NCI-H1436 treated with DMSO at 0.1 percent for 48 hours (cell line): ENCODE results near the gene SUGP2.

ENCODE experiments used
- DNase-seq: peaks from one replicate; lab custom pipeline; 2025; lab: John Stamatoyannopoulos, UW

SUGP2 gene

GRCh38 chr19:19059018-19059836 lies 25.9 kb upstream of the SUGP2 start:
- no peak for DNase-seq

- no peak for DNase-seq
Measured at GRCh38 chr19:19057720-19058119, 24.4 kb upstream of the SUGP2 start.

GRCh38 chr19:19057317-19057716 lies 24.0 kb upstream of the SUGP2 start:
- no peak for DNase-seq

- no peak for DNase-seq
Measured at GRCh38 chr19:19056636-19057275, 23.4 kb upstream of the SUGP2 start.

- DNase-seq, result no peak
Measured at GRCh38 chr19:19055701-19056100, 22.4 kb upstream of the SUGP2 start.

GRCh38 chr19:19054939-19055440 lies 21.7 kb upstream of the SUGP2 start:
- DNase-seq, result no peak

GRCh38 chr19:19054315-19054938 lies 21.1 kb upstream of the SUGP2 start:
- no peak for DNase-seq

- no peak for DNase-seq
Measured at GRCh38 chr19:19053508-19054314, 20.4 kb upstream of the SUGP2 start.

- no peak for DNase-seq
Measured at GRCh38 chr19:19052921-19053320, 19.6 kb upstream of the SUGP2 start.

GRCh38 chr19:19051478-19052213 lies 18.3 kb upstream of the SUGP2 start:
- no peak for DNase-seq

GRCh38 chr19:19050731-19051130 lies 17.4 kb upstream of the SUGP2 start:
- DNase-seq, result no peak

GRCh38 chr19:19050104-19050503 lies 16.8 kb upstream of the SUGP2 start:
- DNase-seq, result no peak

- no peak for DNase-seq
Measured at GRCh38 chr19:19049406-19049805, 16.1 kb upstream of the SUGP2 start.

- no peak for DNase-seq
Measured at GRCh38 chr19:19043881-19044280, 10.6 kb upstream of the SUGP2 start.

GRCh38 chr19:19043481-19043880 lies 10.2 kb upstream of the SUGP2 start:
- DNase-seq, result no peak

- no peak for DNase-seq
Measured at GRCh38 chr19:19042732-19043280, 9.5 kb upstream of the SUGP2 start.

- DNase-seq, result no peak
Measured at GRCh38 chr19:19040417-19040816, 7.1 kb upstream of the SUGP2 start.

GRCh38 chr19:19039901-19040300 lies 6.6 kb upstream of the SUGP2 start:
- DNase-seq, result no peak

GRCh38 chr19:19034204-19034624 lies 897 bp upstream of the SUGP2 start:
- no peak for DNase-seq

GRCh38 chr19:19033176-19033425 lies 216 bp downstream of the SUGP2 start:
- no peak for DNase-seq

- peak; percentile 79 for DNase-seq
Measured at GRCh38 chr19:19032420-19033175, 719 bp downstream of the SUGP2 start.
